HG03575 (cell line): ENCODE data around the gene SRPRB.

Experiments used
- ATAC-seq: cut with Tn5 transposase; IDR thresholded peaks from one replicate; pipeline ENCODE4 v1.9.1; 2021; ENCODE audit not compliant: unreplicated experiment, insufficient number of reproducible peaks, low FRiP score; ENCODE audit errors: extremely low read depth

SRPRB gene

GRCh38 chr3:133821767-133822638 lies 16.4 kb downstream of the SRPRB start:
- no peak for ATAC-seq

GRCh38 chr3:133824961-133825485 lies 19.4 kb downstream of the SRPRB start:
- no peak for ATAC-seq

- no peak for ATAC-seq
Observed at GRCh38 chr3:133825969-133826727, 20.5 kb downstream of the SRPRB start.

- no peak for ATAC-seq
Observed at GRCh38 chr3:133827136-133827535, 21.5 kb downstream of the SRPRB start.

- no peak for ATAC-seq
Observed at GRCh38 chr3:133827684-133828083, 22.1 kb downstream of the SRPRB start.

- ATAC-seq = no peak
Observed at GRCh38 chr3:133828576-133829309, 23.1 kb downstream of the SRPRB start.

- ATAC-seq = no peak
Observed at GRCh38 chr3:133829310-133829707, 23.7 kb downstream of the SRPRB start.

GRCh38 chr3:133830071-133830470 lies 24.5 kb downstream of the SRPRB start:
- ATAC-seq = no peak

GRCh38 chr3:133831966-133832801 lies 26.6 kb downstream of the SRPRB start:
- ATAC-seq = no peak

GRCh38 chr3:133832802-133833144 lies 27.2 kb downstream of the SRPRB start:
- no peak for ATAC-seq

GRCh38 chr3:133833267-133833666 lies 27.7 kb downstream of the SRPRB start:
- ATAC-seq = no peak

GRCh38 chr3:133833880-133834620 lies 28.4 kb downstream of the SRPRB start:
- no peak for ATAC-seq

GRCh38 chr3:133834621-133835417 lies 29.2 kb downstream of the SRPRB start:
- no peak for ATAC-seq

- no peak for ATAC-seq
Observed at GRCh38 chr3:133835418-133835743, 29.8 kb downstream of the SRPRB start.

GRCh38 chr3:133835961-133836360 lies 30.3 kb downstream of the SRPRB start:
- no peak for ATAC-seq

GRCh38 chr3:133836497-133837158 lies 31.0 kb downstream of the SRPRB start:
- ATAC-seq = no peak
